ENCODE results near the gene VSNL1.

GRCh38 chr2:17542471-17542870 lies 2.0 kb downstream of the VSNL1 start:
- TF ChIP-seq TAF1 (IDR thresholded peaks at IDR 0.05; ENCODE audit: borderline replicate concordance, low read depth, low read length) (no peak), POLR2AphosphoS5 (IDR thresholded peaks at IDR 0.05; ENCODE audit: low read depth, low read length) (no peak), POLR2A (IDR thresholded peaks at IDR 0.05; ENCODE audit: low read depth, low read length) (no peak)
